HepG2 (cell line): ENCODE results near the gene FOSL2. TPM values are rescaled to one million over a fixed set of nuclear protein-coding genes. Genes with fewer than 3 reads are reported as not detected.

ENCODE experiments used
- E2F2 ChIP-seq: sonication (generic); formaldehyde crosslinking; IDR thresholded peaks from 2 replicates; pipeline ENCODE4 v1.4.0; 2020; ENCODE audit warnings: missing genetic modification reagents, borderline replicate concordance
- EZH2 ChIP-seq: conservative IDR thresholded peaks from 2 replicates; pipeline ENCODE4 v1.6.1; 2012; ENCODE audit warnings: mild to moderate bottlenecking, low read depth, low read length, moderate library complexity
- FOXC1 ChIP-seq: sonication (generic); formaldehyde crosslinking; IDR thresholded peaks from 2 replicates; pipeline ENCODE4 v1.8.0; 2022; ENCODE audit warnings: mild to moderate bottlenecking, missing genetic modification reagents, borderline replicate concordance
- IRF9 ChIP-seq: sonication (generic); formaldehyde crosslinking; IDR thresholded peaks from 2 replicates; pipeline ENCODE4 v1.8.0; 2022; ENCODE audit warnings: missing genetic modification reagents, mild to moderate bottlenecking, borderline replicate concordance
- LRRFIP1 ChIP-seq: sonication (generic); formaldehyde crosslinking; conservative IDR thresholded peaks from 2 replicates; pipeline ENCODE4 v1.4.0; 2020; ENCODE audit warnings: missing genetic modification reagents
- PRDM4 ChIP-seq: sonication (generic); formaldehyde crosslinking; IDR thresholded peaks from 2 replicates; pipeline ENCODE4 v1.9.0; 2021; ENCODE audit warnings: missing genetic modification reagents, borderline replicate concordance
- SKI ChIP-seq: fragments of 450-650 bp; IDR thresholded peaks from one replicate; pipeline ENCODE4 v1.6.1; 2018; ENCODE audit warnings: mild to moderate bottlenecking; ENCODE audit not compliant: partially characterized antibody
- SMAD3 ChIP-seq: sonication (generic); formaldehyde crosslinking; IDR thresholded peaks from 2 replicates; pipeline ENCODE4 v1.4.0; 2020; ENCODE audit warnings: missing genetic modification reagents
- ZFAT ChIP-seq: sonication (generic); formaldehyde crosslinking; conservative IDR thresholded peaks from 2 replicates; pipeline ENCODE4 v1.8.1; 2023; ENCODE audit warnings: missing genetic modification reagents, inconsistent platforms
- ZMAT5 ChIP-seq: sonication (generic); formaldehyde crosslinking; IDR thresholded peaks from 2 replicates; pipeline ENCODE4 v1.5.0; 2020; ENCODE audit warnings: mild to moderate bottlenecking, low read depth, missing genetic modification reagents, borderline replicate concordance
- ZNF281 ChIP-seq: sonication (generic); formaldehyde crosslinking; IDR thresholded peaks from 2 replicates; pipeline ENCODE4 v1.4.0; 2020; ENCODE audit warnings: missing genetic modification reagents, borderline replicate concordance
- ZNF414 ChIP-seq: sonication (generic); formaldehyde crosslinking; IDR thresholded peaks from 2 replicates; pipeline ENCODE4 v1.5.0; 2020; ENCODE audit warnings: missing genetic modification reagents
- ZNF710 ChIP-seq: sonication (generic); formaldehyde crosslinking; IDR thresholded peaks from 2 replicates; pipeline ENCODE4 v1.5.0; 2020; ENCODE audit warnings: mild to moderate bottlenecking, missing genetic modification reagents, borderline replicate concordance
- ZNF761 ChIP-seq: sonication (generic); formaldehyde crosslinking; conservative IDR thresholded peaks from 2 replicates; pipeline ENCODE4 v1.4.0; 2020; ENCODE audit warnings: mild to moderate bottlenecking, missing genetic modification reagents
- polyA plus RNA-seq, 8 experiments: library from polyadenylated mRNA; depleted of rRNA in 3 of 8; stranded (reverse) in 7 of 8; unstranded in 1 of 8; fragments of >200 nt; fragmentation: Illumina TruSeq in 4 of 8; extraction: Trizol in 4 of 8; gene quantifications; 2 replicates each; pipeline versions ENCODE4 v1.2.1 to v1.2.3, GENCODE V29; 2011 to 2016; ENCODE audit warnings: low read depth in 4 of 8, missing spikeins in 1 of 8, mixed read lengths in 1 of 8; ENCODE audit not compliant: insufficient read depth in 1 of 8
- total RNA-seq, 5 experiments: library from RNA; depleted of rRNA; stranded (reverse); fragments of >200 nt; fragmentation: Illumina TruSeq; extraction: Trizol; gene quantifications; 2 replicates each; pipeline ENCODE4 v1.2.3, GENCODE V29; 2016; ENCODE audit warnings: low read depth in 1 of 5

The FOSL2 gene
- total and polyA plus RNA-seq, 2 of the 13 experiments (the other 11 are each of a cell fraction or from before 2014, with no cell fraction given), result 3.4 to 18.1 TPM

GRCh38 chr2:28452534-28453081, 60.0 kb downstream of the FOSL2 start (continued):
- TF ChIP-seq ZNF281 (CRISPR knock-in tag) (no peak), ZNF710 (CRISPR knock-in tag) (peak; percentile 39; the same call in 1 of the 2 replicates), PRDM4 (CRISPR knock-in tag) (no peak), EZH2 (no peak), LRRFIP1 (CRISPR knock-in tag) (no peak), FOXC1 (CRISPR knock-in tag) (no peak), IRF9 (no peak), ZNF761 (CRISPR knock-in tag) (no peak), SKI (no peak), ZNF414 (no peak), E2F2 (CRISPR knock-in tag) (no peak), ZFAT (no peak), SMAD3 (CRISPR knock-in tag) (no peak), ZMAT5 (CRISPR knock-in tag) (no peak)
